Breast epithelium (tissue), 4 donors: ENCODE data around the gene CLK3. TPM values are rescaled to one million over a fixed set of nuclear protein-coding genes. Genes with fewer than 3 reads are reported as not detected.

ENCODE experiments used
- DNase-seq, 2 donors: peaks; one replicate each; pipeline ENCODE4 v3.0.0-alpha.2; 2019; ENCODE audit warnings: low spot score in 2 of 2
- H3K27ac ChIP-seq, 2 donors: fragments of 200-600 bp; sonication (generic) in 1 of 2; one replicate each; pipeline ENCODE4 v1.5.1; 2016 to 2019; ENCODE audit warnings: mild to moderate bottlenecking in 1 of 2
- H3K27me3 ChIP-seq, 2 donors: fragments of 200-600 bp; sonication (generic) in 1 of 2; one replicate each; pipeline versions ENCODE4 v1.5.1 to v1.6.0; 2017 to 2019; ENCODE audit warnings: control low read depth in 1 of 2, mild to moderate bottlenecking in 1 of 2
- H3K36me3 ChIP-seq: fragments of 200-600 bp; one replicate; pipeline ENCODE4 v1.5.1; 2019
- H3K4me1 ChIP-seq, 2 donors: fragments of 200-600 bp; sonication (generic); one replicate each; pipeline ENCODE4 v1.5.1; 2016 to 2019; ENCODE audit warnings: control low read depth in 1 of 2
- H3K4me3 ChIP-seq, 3 donors: fragments of 200-600 bp; sonication (generic); 1 replicate in 2 of 3; 2 replicates in 1 of 3; pipeline ENCODE4 v1.5.1; 2016 to 2019; ENCODE audit warnings: mild to moderate bottlenecking in 3 of 3, moderate library complexity in 2 of 3
- H3K9me3 ChIP-seq, 2 donors: fragments of 200-600 bp; sonication (generic) in 1 of 2; one replicate each; pipeline ENCODE4 v1.5.1; 2016 to 2019; ENCODE audit warnings: control low read depth in 1 of 2
- CTCF ChIP-seq, 3 donors: fragments of 450-650 bp; IDR thresholded peaks; one replicate each; pipeline ENCODE4 v1.5.1; 2016 to 2017; ENCODE audit warnings: antibody characterized with exemption in 3 of 3, mild to moderate bottlenecking in 3 of 3, moderate library complexity in 3 of 3
- POLR2A ChIP-seq: fragments of 450-650 bp; IDR thresholded peaks from one replicate; pipeline ENCODE4 v1.6.1; 2016; ENCODE audit warnings: antibody characterized with exemption, mild to moderate bottlenecking, moderate library complexity
- POLR2AphosphoS5 ChIP-seq, 3 donors: sonication (generic); formaldehyde crosslinking; IDR thresholded peaks; one replicate each; pipeline ENCODE4 v1.6.1; 2017; ENCODE audit warnings: antibody characterized with exemption in 3 of 3
- intact Hi-C: fragments of 100-400 bp; cut with DNase I; formaldehyde crosslinking; loops from one replicate; pipeline ENCODE4 v1.15.1; 2023; ENCODE audit warnings: low total_unique reads
- total RNA-seq, 3 donors: library from RNA; depleted of rRNA; stranded (reverse); fragments of >200 nt; gene quantifications; one replicate each; pipeline ENCODE4 v1.1.0, GENCODE V29; 2016

CLK3 gene
- total RNA-seq, 3 donors from 2014 or later: 99.2 to 110 (median 101) TPM

GRCh38 chr15:74585191-74585590 lies 30.4 kb upstream of the CLK3 start:
- no peaks in the 10 kb centered on the region for H3K9me3 ChIP-seq
- H3K4me3 ChIP-seq: no peak overlapping the region
- intact Hi-C loops: no loop called here
- DNase-seq: no peak
- no peak overlapping the region for H3K27ac ChIP-seq
- no peak for TF ChIP-seq POLR2A
- TF ChIP-seq POLR2AphosphoS5 (IDR thresholded peaks at IDR 0.05): no peak
- TF ChIP-seq CTCF (IDR thresholded peaks at IDR 0.05): no peak
- H3K27me3 ChIP-seq: no peaks in the 10 kb centered on the region
- H3K36me3 ChIP-seq: no peaks in the 10 kb centered on the region
- no peaks in the 10 kb centered on the region for H3K4me1 ChIP-seq

- no peak for TF ChIP-seq POLR2AphosphoS5 (IDR thresholded peaks at IDR 0.05)
- no peak for TF ChIP-seq CTCF (IDR thresholded peaks at IDR 0.05)
- no peak for TF ChIP-seq POLR2A
- no peaks in the 10 kb centered on the region for H3K4me1 ChIP-seq
- no peak overlapping the region for H3K4me3 ChIP-seq
- no peaks in the 10 kb centered on the region for H3K9me3 ChIP-seq
- intact Hi-C loops: no loop called here
- H3K27me3 ChIP-seq: no peaks in the 10 kb centered on the region
- H3K36me3 ChIP-seq: no peaks in the 10 kb centered on the region
- no peak for DNase-seq
- no peak overlapping the region for H3K27ac ChIP-seq
Observed at GRCh38 chr15:74585857-74586256, 29.8 kb upstream of the CLK3 start.

GRCh38 chr15:74589826-74590225 lies 25.8 kb upstream of the CLK3 start:
- TF ChIP-seq CTCF (IDR thresholded peaks at IDR 0.05) (no peak), POLR2A (no peak), POLR2AphosphoS5 (IDR thresholded peaks at IDR 0.05) (no peak)
- no peak for DNase-seq
- Histone ChIP-seq H3K27me3 (no peaks in the 10 kb centered on the region), H3K4me1 (no peaks in the 10 kb centered on the region), H3K27ac (no peak overlapping the region), H3K4me3 (no peak overlapping the region), H3K36me3 (no peaks in the 10 kb centered on the region), H3K9me3 (no peaks in the 10 kb centered on the region)
- intact Hi-C loops: no loop called here

GRCh38 chr15:74592222-74592621 lies 23.4 kb upstream of the CLK3 start:
- H3K27me3 ChIP-seq: no peaks in the 10 kb centered on the region
- H3K27ac ChIP-seq: no peak overlapping the region
- H3K4me3 ChIP-seq: no peak overlapping the region
- no peak for DNase-seq
- no peaks in the 10 kb centered on the region for H3K4me1 ChIP-seq
- no peaks in the 10 kb centered on the region for H3K9me3 ChIP-seq
- intact Hi-C loops: no loop called here
- H3K36me3 ChIP-seq: no peaks in the 10 kb centered on the region
- no peak for TF ChIP-seq POLR2A
- TF ChIP-seq POLR2AphosphoS5 (IDR thresholded peaks at IDR 0.05): no peak
- TF ChIP-seq CTCF (IDR thresholded peaks at IDR 0.05): no peak

- Histone ChIP-seq H3K27ac (no peak overlapping the region), H3K4me3 (no peak overlapping the region), H3K9me3 (no peaks in the 10 kb centered on the region), H3K36me3 (no peaks in the 10 kb centered on the region), H3K4me1 (no peaks in the 10 kb centered on the region), H3K27me3 (no peaks in the 10 kb centered on the region)
- intact Hi-C loops: no loop called here
- DNase-seq: no peak
- TF ChIP-seq CTCF (IDR thresholded peaks at IDR 0.05) (no peak), POLR2A (no peak), POLR2AphosphoS5 (IDR thresholded peaks at IDR 0.05) (no peak)
Observed at GRCh38 chr15:74593122-74593521, 22.5 kb upstream of the CLK3 start.
